HepG2 (cell line): ENCODE data around the gene SOAT2. TPM values are rescaled to one million over a fixed set of nuclear protein-coding genes. Genes with fewer than 3 reads are reported as not detected.

Experiments
- CBX2 ChIP-seq, 2 experiments: fragments of 200-600 bp in 1 of 2; sonication (generic); formaldehyde crosslinking in 1 of 2; IDR thresholded peaks; 2 replicates each; pipeline versions ENCODE4 v1.7.0 to v1.8.1; 2018 to 2022; ENCODE audit warnings: low read depth in 2 of 2, low read length in 1 of 2, mild to moderate bottlenecking in 1 of 2, missing genetic modification reagents in 1 of 2
- DMAP1 ChIP-seq: IDR thresholded peaks from 2 replicates; pipeline ENCODE4 v1.6.1; 2016
- ELF1 ChIP-seq: sonication (generic); formaldehyde crosslinking; IDR thresholded peaks from 2 replicates; pipeline ENCODE4 v1.4.0; 2020; ENCODE audit warnings: missing genetic modification reagents
- KDM1A ChIP-seq: IDR thresholded peaks from 2 replicates; pipeline ENCODE4 v1.6.1; 2016; ENCODE audit warnings: missing compliant biosample characterization
- KLF13 ChIP-seq: sonication (generic); formaldehyde crosslinking; IDR thresholded peaks from 2 replicates; pipeline ENCODE4 v1.4.0; 2020; ENCODE audit warnings: mild to moderate bottlenecking, missing genetic modification reagents
- MEF2D ChIP-seq: sonication (generic); formaldehyde crosslinking; IDR thresholded peaks from 2 replicates; pipeline ENCODE4 v1.5.1; 2020; ENCODE audit warnings: mild to moderate bottlenecking, missing genetic modification reagents
- MTA3 ChIP-seq: sonication (generic); formaldehyde crosslinking; IDR thresholded peaks from 2 replicates; pipeline ENCODE4 v1.4.0; 2020; ENCODE audit warnings: missing genetic modification reagents
- NCOR1 ChIP-seq: fragments of 200-600 bp; sonication (generic); IDR thresholded peaks from 2 replicates; pipeline ENCODE4 v1.7.0; 2017; ENCODE audit warnings: antibody characterized with exemption, low read length, borderline replicate concordance
- SETDB1 ChIP-seq: sonication (generic); formaldehyde crosslinking; IDR thresholded peaks from 2 replicates; pipeline ENCODE4 v1.5.1; 2020; ENCODE audit warnings: missing genetic modification reagents, mild to moderate bottlenecking, borderline replicate concordance
- SIX1 ChIP-seq: sonication (generic); formaldehyde crosslinking; IDR thresholded peaks from 2 replicates; pipeline ENCODE4 v1.4.0; 2020; ENCODE audit warnings: missing genetic modification reagents, borderline replicate concordance
- ZFP1 ChIP-seq: IDR thresholded peaks from 2 replicates; pipeline ENCODE4 v1.6.1; 2016
- ZFP82 ChIP-seq: sonication (generic); formaldehyde crosslinking; IDR thresholded peaks from 2 replicates; pipeline ENCODE4 v1.5.1; 2020; ENCODE audit warnings: mild to moderate bottlenecking, missing genetic modification reagents, borderline replicate concordance
- ZFY ChIP-seq: sonication (generic); formaldehyde crosslinking; IDR thresholded peaks from 2 replicates; pipeline ENCODE4 v1.4.0; 2020; ENCODE audit warnings: missing genetic modification reagents
- ZMYM4 ChIP-seq: sonication (generic); formaldehyde crosslinking; IDR thresholded peaks from 2 replicates; pipeline ENCODE4 v1.8.1; 2023; ENCODE audit warnings: mild to moderate bottlenecking, missing genetic modification reagents
- ZNF10 ChIP-seq: sonication (generic); formaldehyde crosslinking; IDR thresholded peaks from 2 replicates; pipeline ENCODE4 v1.4.0; 2020; ENCODE audit warnings: mild to moderate bottlenecking, low read depth, missing genetic modification reagents, borderline replicate concordance
- ZNF207 ChIP-seq: fragments of 450-650 bp; IDR thresholded peaks from 2 replicates; pipeline ENCODE4 v1.6.1; 2016; ENCODE audit warnings: antibody characterized with exemption, borderline replicate concordance
- ZNF3 ChIP-seq: IDR thresholded peaks from 2 replicates; pipeline ENCODE4 v1.7.0; 2017; ENCODE audit warnings: inconsistent platforms
- ZNF441 ChIP-seq: sonication (generic); formaldehyde crosslinking; IDR thresholded peaks from 2 replicates; pipeline ENCODE4 v1.7.0; 2021; ENCODE audit warnings: missing genetic modification reagents, borderline replicate concordance
- ZNF564 ChIP-seq: sonication (generic); formaldehyde crosslinking; IDR thresholded peaks from 2 replicates; pipeline ENCODE4 v1.8.1; 2023; ENCODE audit warnings: mild to moderate bottlenecking, missing genetic modification reagents
- ZNF674 ChIP-seq: sonication (generic); formaldehyde crosslinking; IDR thresholded peaks from 2 replicates; pipeline ENCODE4 v1.5.0; 2020; ENCODE audit warnings: low read depth, mild to moderate bottlenecking, missing genetic modification reagents
- ZNF850 ChIP-seq: sonication (generic); formaldehyde crosslinking; conservative IDR thresholded peaks from 2 replicates; pipeline ENCODE4 v1.9.0; 2021; ENCODE audit warnings: mild to moderate bottlenecking, missing genetic modification reagents
- ZSCAN22 ChIP-seq: sonication (generic); formaldehyde crosslinking; IDR thresholded peaks from 2 replicates; pipeline ENCODE4 v1.4.0; 2020; ENCODE audit warnings: mild to moderate bottlenecking, missing genetic modification reagents
- polyA plus RNA-seq, 8 experiments: library from polyadenylated mRNA; depleted of rRNA in 3 of 8; stranded (reverse) in 7 of 8; unstranded in 1 of 8; fragments of >200 nt; fragmentation: Illumina TruSeq in 4 of 8; extraction: Trizol in 4 of 8; gene quantifications; 2 replicates each; pipeline versions ENCODE4 v1.2.1 to v1.2.3, GENCODE V29; 2011 to 2016; ENCODE audit warnings: low read depth in 4 of 8, missing spikeins in 1 of 8, mixed read lengths in 1 of 8; ENCODE audit not compliant: insufficient read depth in 1 of 8
- total RNA-seq, 5 experiments: library from RNA; depleted of rRNA; stranded (reverse); fragments of >200 nt; fragmentation: Illumina TruSeq; extraction: Trizol; gene quantifications; 2 replicates each; pipeline ENCODE4 v1.2.3, GENCODE V29; 2016; ENCODE audit warnings: low read depth in 1 of 5
- TF ChIP-seq, protein P1 (sequence below): IDR thresholded peaks from 2 replicates; pipeline ENCODE4 v1.6.1; 2016
- TF ChIP-seq, protein P2 (sequence below): sonication (generic); formaldehyde crosslinking; IDR thresholded peaks from 2 replicates; pipeline ENCODE4 v1.8.0; 2022; ENCODE audit warnings: missing genetic modification reagents, low read depth, mild to moderate bottlenecking, borderline replicate concordance
- TF ChIP-seq, protein P3 (sequence below): sonication (generic); formaldehyde crosslinking; IDR thresholded peaks from 2 replicates; pipeline ENCODE4 v1.4.0; 2020; ENCODE audit warnings: mild to moderate bottlenecking, missing genetic modification reagents
- TF ChIP-seq, protein P4 (sequence below): sonication (generic); formaldehyde crosslinking; IDR thresholded peaks from 2 replicates; pipeline ENCODE4 v1.5.0; 2020; ENCODE audit warnings: missing genetic modification reagents
- TF ChIP-seq, protein P5 (sequence below): sonication (generic); formaldehyde crosslinking; IDR thresholded peaks from 2 replicates; pipeline ENCODE4 v1.4.0; 2020; ENCODE audit warnings: mild to moderate bottlenecking, missing genetic modification reagents

Gene SOAT2
- total and polyA plus RNA-seq, 2 of the 13 experiments (the other 11 are each of a cell fraction or from before 2014, with no cell fraction given): 14.9 to 108 TPM

DNA sequence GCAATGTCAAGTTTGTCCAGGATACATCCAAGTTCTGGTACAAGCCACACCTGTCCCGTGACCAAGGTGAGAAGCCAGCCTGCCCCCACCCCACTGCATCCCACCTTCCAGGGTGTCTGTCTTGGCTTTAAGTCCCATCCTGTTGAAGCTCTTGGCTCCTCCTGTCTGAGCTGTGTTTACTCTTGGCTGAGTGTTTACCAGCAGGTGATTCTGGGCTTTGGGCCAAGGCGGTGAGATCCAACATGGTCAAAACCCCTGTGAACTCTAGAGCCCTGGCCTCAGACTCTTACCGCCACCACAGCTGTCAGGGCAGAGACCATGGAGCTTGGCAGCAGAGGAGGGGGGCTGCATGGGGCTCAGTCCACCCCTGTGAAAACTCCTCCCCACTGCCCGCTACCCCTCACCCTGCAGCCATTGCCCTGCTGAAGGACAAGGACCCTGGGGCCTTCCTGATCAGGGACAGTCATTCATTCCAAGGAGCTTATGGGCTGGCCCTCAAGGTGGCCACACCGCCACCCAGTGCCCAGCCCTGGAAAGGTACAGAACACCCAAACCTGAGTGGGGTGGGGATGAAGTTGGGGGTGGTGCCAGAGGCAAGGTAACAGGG, 41.8 kb upstream of the SOAT2 start (continued):
- TF ChIP-seq, protein P1, sequence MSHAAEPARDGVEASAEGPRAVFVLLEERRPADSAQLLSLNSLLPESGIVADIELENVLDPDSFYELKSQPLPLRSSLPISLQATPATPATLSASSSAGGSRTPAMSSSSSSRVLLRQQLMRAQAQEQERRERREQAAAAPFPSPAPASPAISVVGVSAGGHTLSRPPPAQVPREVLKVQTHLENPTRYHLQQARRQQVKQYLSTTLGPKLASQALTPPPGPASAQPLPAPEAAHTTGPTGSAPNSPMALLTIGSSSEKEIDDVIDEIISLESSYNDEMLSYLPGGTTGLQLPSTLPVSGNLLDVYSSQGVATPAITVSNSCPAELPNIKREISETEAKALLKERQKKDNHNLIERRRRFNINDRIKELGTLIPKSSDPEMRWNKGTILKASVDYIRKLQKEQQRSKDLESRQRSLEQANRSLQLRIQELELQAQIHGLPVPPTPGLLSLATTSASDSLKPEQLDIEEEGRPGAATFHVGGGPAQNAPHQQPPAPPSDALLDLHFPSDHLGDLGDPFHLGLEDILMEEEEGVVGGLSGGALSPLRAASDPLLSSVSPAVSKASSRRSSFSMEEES (CRISPR knock-in tag): peak; percentile 79; the same call in 1 of the 2 replicates
- no peak for TF ChIP-seq ZNF10 (CRISPR knock-in tag)
- TF ChIP-seq, protein P2, sequence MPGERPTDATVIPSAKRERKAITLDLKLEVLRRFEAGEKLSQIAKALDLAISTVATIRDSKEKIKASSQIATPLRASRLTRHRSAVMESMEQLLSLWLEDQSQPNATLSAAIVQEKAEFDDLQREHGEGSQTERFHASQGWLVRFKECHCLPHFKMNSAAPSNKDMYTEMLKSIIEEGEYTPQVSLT: no peak
- no peak for TF ChIP-seq CBX2 (IDR thresholded peaks at IDR 0.05; ENCODE audit: low read depth, low read length)
- no peak for TF ChIP-seq CBX2 (CRISPR knock-in tag; IDR thresholded peaks at IDR 0.05; ENCODE audit: low read depth)
- no peak; the same call in 1 of the 2 replicates for TF ChIP-seq ZFY
- no peak for TF ChIP-seq SETDB1 (CRISPR knock-in tag)
- TF ChIP-seq ZSCAN22 (CRISPR knock-in tag): no peak
- TF ChIP-seq ZFP82: no peak
- peak; percentile 50; the same call in 1 of the 2 replicates for TF ChIP-seq MEF2D (CRISPR knock-in tag)
- TF ChIP-seq ZNF850 (CRISPR knock-in tag): no peak
- peak; percentile 72; the same call in 1 of the 2 replicates for TF ChIP-seq NCOR1
- TF ChIP-seq ZNF3: no peak
- TF ChIP-seq SIX1: no peak
- no peak for TF ChIP-seq MTA3
- TF ChIP-seq ZMYM4: peak; percentile 49; the same call in 1 of the 2 replicates
- no peak for TF ChIP-seq KDM1A (CRISPR knock-in tag)
- no peak for TF ChIP-seq ZNF674 (CRISPR knock-in tag)
- TF ChIP-seq ZNF441 (CRISPR knock-in tag): no peak
- TF ChIP-seq, protein P3, sequence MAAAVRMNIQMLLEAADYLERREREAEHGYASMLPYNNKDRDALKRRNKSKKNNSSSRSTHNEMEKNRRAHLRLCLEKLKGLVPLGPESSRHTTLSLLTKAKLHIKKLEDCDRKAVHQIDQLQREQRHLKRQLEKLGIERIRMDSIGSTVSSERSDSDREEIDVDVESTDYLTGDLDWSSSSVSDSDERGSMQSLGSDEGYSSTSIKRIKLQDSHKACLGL (CRISPR knock-in tag): no peak
- TF ChIP-seq DMAP1 (CRISPR knock-in tag): no peak
- TF ChIP-seq KLF13 (CRISPR knock-in tag): no peak
- TF ChIP-seq ZNF564: no peak
- TF ChIP-seq ZNF207: no peak
- TF ChIP-seq, protein P4, sequence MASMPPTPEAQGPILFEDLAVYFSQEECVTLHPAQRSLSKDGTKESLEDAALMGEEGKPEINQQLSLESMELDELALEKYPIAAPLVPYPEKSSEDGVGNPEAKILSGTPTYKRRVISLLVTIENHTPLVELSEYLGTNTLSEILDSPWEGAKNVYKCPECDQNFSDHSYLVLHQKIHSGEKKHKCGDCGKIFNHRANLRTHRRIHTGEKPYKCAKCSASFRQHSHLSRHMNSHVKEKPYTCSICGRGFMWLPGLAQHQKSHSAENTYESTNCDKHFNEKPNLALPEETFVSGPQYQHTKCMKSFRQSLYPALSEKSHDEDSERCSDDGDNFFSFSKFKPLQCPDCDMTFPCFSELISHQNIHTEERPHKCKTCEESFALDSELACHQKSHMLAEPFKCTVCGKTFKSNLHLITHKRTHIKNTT (CRISPR knock-in tag): no peak
- TF ChIP-seq, protein P5, sequence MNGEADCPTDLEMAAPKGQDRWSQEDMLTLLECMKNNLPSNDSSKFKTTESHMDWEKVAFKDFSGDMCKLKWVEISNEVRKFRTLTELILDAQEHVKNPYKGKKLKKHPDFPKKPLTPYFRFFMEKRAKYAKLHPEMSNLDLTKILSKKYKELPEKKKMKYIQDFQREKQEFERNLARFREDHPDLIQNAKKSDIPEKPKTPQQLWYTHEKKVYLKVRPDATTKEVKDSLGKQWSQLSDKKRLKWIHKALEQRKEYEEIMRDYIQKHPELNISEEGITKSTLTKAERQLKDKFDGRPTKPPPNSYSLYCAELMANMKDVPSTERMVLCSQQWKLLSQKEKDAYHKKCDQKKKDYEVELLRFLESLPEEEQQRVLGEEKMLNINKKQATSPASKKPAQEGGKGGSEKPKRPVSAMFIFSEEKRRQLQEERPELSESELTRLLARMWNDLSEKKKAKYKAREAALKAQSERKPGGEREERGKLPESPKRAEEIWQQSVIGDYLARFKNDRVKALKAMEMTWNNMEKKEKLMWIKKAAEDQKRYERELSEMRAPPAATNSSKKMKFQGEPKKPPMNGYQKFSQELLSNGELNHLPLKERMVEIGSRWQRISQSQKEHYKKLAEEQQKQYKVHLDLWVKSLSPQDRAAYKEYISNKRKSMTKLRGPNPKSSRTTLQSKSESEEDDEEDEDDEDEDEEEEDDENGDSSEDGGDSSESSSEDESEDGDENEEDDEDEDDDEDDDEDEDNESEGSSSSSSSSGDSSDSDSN: peak; percentile 44
- no peak for TF ChIP-seq ELF1
- no peak for TF ChIP-seq ZFP1 (CRISPR knock-in tag)
